Neural cell (in vitro differentiated cells): ENCODE data around the gene HIP1. TPM values are rescaled to one million over a fixed set of nuclear protein-coding genes. Genes with fewer than 3 reads are reported as not detected.
"Not testable (repeated sequence)": the region's sequence is repeated elsewhere in the genome, so short reads cannot be mapped to it uniquely, and the experiment has no call there.

Experiments used
- H2AFZ ChIP-seq: fragments of 200-600, 300-800 bp; sonication (generic), shearing (Covaris generic); 2 replicates; pipeline ENCODE4 v1.6.0; 2014; ENCODE audit warnings: low read depth, mild to moderate bottlenecking, antibody characterized with exemption, low read length, moderate library complexity
- H3F3A ChIP-seq: fragments of 200-600 bp; shearing (Covaris generic); 2 replicates; pipeline ENCODE4 v1.6.1; 2016; ENCODE audit warnings: mild to moderate bottlenecking, moderate library complexity, mixed read lengths, antibody characterized with exemption, low read length; ENCODE audit not compliant: insufficient read depth, poor library complexity, severe bottlenecking
- H3K27ac ChIP-seq: fragments of 200-600, 300-800 bp; sonication (generic), shearing (Covaris generic); 2 replicates; pipeline ENCODE4 v1.5.1; 2014; ENCODE audit warnings: mild to moderate bottlenecking, low read length, moderate library complexity
- H3K27me3 ChIP-seq: fragments of 300-800, 200-600 bp; sonication (generic), shearing (Covaris generic); 2 replicates; pipeline ENCODE4 v1.6.0; 2014; ENCODE audit warnings: mild to moderate bottlenecking, low read depth, low read length, moderate library complexity; ENCODE audit not compliant: insufficient read depth
- H3K36me3 ChIP-seq: fragments of 300-800, 200-600 bp; sonication (generic), shearing (Covaris generic); 2 replicates; pipeline ENCODE4 v1.5.1; 2014; ENCODE audit warnings: mild to moderate bottlenecking, antibody characterized with exemption, low read length, moderate library complexity; ENCODE audit not compliant: insufficient read depth
- H3K4me2 ChIP-seq: fragments of 300-800, 200-600 bp; sonication (generic), shearing (Covaris generic); 2 replicates; pipeline ENCODE4 v1.6.0; 2014; ENCODE audit warnings: mild to moderate bottlenecking, low read length
- H3K4me3 ChIP-seq: fragments of 300-800, 200-600 bp; sonication (generic), shearing (Covaris generic); 2 replicates; pipeline ENCODE4 v1.5.1; 2014; ENCODE audit warnings: mild to moderate bottlenecking, low read length, moderate library complexity
- H3K79me2 ChIP-seq: fragments of 200-600 bp; shearing (Covaris generic); replicated peaks from 2 replicates; pipeline ENCODE4 v1.6.0; 2014; ENCODE audit warnings: mild to moderate bottlenecking, low read length, moderate library complexity; ENCODE audit not compliant: insufficient read depth
- H3K9ac ChIP-seq: fragments of 300-800, 200-600 bp; sonication (generic), shearing (Covaris generic); 2 replicates; pipeline ENCODE4 v1.6.1; 2016; ENCODE audit warnings: mild to moderate bottlenecking, low read length, mixed read lengths
- H3K9me2 ChIP-seq: fragments of 200-600 bp; shearing (Covaris generic); 2 replicates; pipeline ENCODE4 v1.6.1; 2016; ENCODE audit warnings: mild to moderate bottlenecking, low read length, mixed read lengths; ENCODE audit not compliant: insufficient read depth
- H3K9me3 ChIP-seq: fragments of 200-600, 300-800 bp; sonication (generic), shearing (Covaris generic); 2 replicates; pipeline ENCODE4 v1.6.1; 2016; ENCODE audit warnings: mild to moderate bottlenecking, mixed run types, low read length, moderate library complexity, mixed read lengths
- H4K20me1 ChIP-seq: fragments of 200-600 bp; shearing (Covaris generic); 2 replicates; pipeline ENCODE4 v1.6.1; 2016; ENCODE audit warnings: mild to moderate bottlenecking, mixed run types; ENCODE audit not compliant: insufficient read depth
- EP300 ChIP-seq: fragments of 450-650 bp; conservative IDR thresholded peaks from 2 replicates; pipeline ENCODE4 v1.6.1; 2014; ENCODE audit warnings: antibody characterized with exemption, mild to moderate bottlenecking, moderate library complexity; ENCODE audit not compliant: poor library complexity, severe bottlenecking
- EZH2 ChIP-seq: fragments of 200-600, 300-800 bp; shearing (Covaris generic), sonication (generic); IDR thresholded peaks from 2 replicates; pipeline ENCODE4 v1.6.1; 2014; ENCODE audit warnings: antibody characterized with exemption, low read length, borderline replicate concordance, mild to moderate bottlenecking; ENCODE audit not compliant: insufficient read depth, poor library complexity, severe bottlenecking
- MXI1 ChIP-seq: fragments of 450-650 bp; conservative IDR thresholded peaks from 2 replicates; pipeline ENCODE4 v1.6.1; 2014; ENCODE audit warnings: antibody characterized with exemption, mild to moderate bottlenecking; ENCODE audit not compliant: poor library complexity, severe bottlenecking
- POLR2AphosphoS5 ChIP-seq: IDR thresholded peaks from 2 replicates; pipeline ENCODE4 v1.6.1; 2012
- RAD21 ChIP-seq: fragments of 450-650 bp; conservative IDR thresholded peaks from 2 replicates; pipeline ENCODE4 v1.6.1; 2014; ENCODE audit warnings: antibody characterized with exemption, mild to moderate bottlenecking, moderate library complexity
- SMC3 ChIP-seq: fragments of 450-650 bp; conservative IDR thresholded peaks from 2 replicates; pipeline ENCODE4 v1.6.1; 2014; ENCODE audit warnings: antibody characterized with exemption, mild to moderate bottlenecking, moderate library complexity; ENCODE audit not compliant: poor library complexity
- TAF1 ChIP-seq: IDR thresholded peaks from 2 replicates; pipeline ENCODE4 v1.6.1; 2012; ENCODE audit warnings: low read depth
- polyA plus RNA-seq: library from polyadenylated mRNA; depleted of rRNA; stranded (reverse); fragments of >200 nt; gene quantifications from 2 replicates; pipeline ENCODE4 v1.2.3, GENCODE V29; 2014
- TF ChIP-seq, protein P1 (sequence below): fragments of 450-650 bp; IDR thresholded peaks from 2 replicates; pipeline ENCODE4 v1.5.1; 2014; ENCODE audit warnings: antibody characterized with exemption, mild to moderate bottlenecking, moderate library complexity; ENCODE audit not compliant: poor library complexity, severe bottlenecking
- TF ChIP-seq, protein P2 (sequence below): IDR thresholded peaks from 2 replicates; pipeline ENCODE4 v1.6.1; 2012; ENCODE audit warnings: borderline replicate concordance

The HIP1 gene
- polyA plus RNA-seq, 1 donor from 2014 or later = 12.9 TPM

DNA sequence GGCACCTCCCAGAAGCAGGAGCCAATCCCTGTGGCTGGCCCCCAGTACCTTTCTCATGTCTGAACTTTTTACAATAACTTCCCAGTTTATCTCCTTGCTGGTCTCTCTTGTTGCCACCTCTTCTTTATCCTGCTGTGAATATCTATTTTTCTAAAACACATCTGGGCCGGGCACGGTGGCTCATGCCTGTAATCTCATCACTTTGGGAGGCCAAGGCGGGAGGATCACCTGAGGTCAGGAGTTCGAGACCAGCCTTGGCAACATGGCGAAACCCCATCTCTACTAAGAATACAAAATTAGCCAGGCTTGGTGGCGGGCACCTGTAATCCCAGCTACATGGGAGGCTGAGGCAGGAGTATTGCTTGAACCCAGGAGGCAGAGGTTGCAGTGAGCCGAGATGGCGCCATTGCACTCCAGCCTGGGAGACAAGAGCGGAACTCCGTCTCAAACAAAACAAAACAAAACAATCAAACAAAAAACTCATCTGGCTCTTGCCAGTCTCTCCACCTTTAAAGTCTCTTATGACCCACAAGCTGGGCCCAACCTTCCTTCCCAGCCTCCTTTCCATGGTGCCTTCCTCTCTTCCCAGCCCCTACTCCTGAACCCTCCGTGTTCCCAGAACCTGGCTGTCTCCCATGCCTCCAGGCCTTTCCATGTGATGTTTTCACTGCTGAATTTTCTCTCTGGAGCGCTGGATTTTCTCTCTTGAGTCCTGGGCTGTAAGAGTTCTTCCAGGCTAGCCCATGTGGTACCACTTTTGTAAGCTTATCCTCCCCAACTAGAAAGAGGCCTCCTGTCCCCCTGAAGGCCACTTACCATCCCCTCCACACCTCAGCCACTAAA is 51.3 kb downstream of the HIP1 start:
- no peaks in the 10 kb centered on the region for H3K9me3 ChIP-seq
- no peak overlapping the region for H3K27ac ChIP-seq

DNA sequence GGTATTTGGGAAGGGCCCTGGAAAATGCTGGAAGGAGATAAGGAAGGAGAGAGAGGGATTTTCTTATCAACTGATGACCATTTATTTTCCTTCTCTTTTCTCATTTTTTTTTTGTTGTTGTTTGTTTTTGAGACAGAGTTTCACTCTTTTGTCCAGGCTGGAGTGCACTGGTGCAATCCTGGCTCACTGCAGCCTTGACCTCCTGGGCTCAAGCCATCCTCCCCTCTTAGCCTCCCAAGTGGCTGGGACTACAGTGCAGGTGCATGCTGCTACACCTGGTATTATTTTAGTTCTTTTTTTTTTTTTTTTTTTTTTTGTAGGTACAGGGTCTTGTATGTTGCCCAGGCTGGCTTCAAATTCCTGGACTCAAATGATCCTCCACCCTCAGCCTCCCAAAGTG is 52.2 kb downstream of the HIP1 start:
- H3K27me3 ChIP-seq = no peaks in the 10 kb centered on the region
- no peaks in the 10 kb centered on the region for H3K36me3 ChIP-seq
- no peaks in the 10 kb centered on the region for H4K20me1 ChIP-seq
- H3K9me2 ChIP-seq = no peaks in the 10 kb centered on the region
- no peaks in the 10 kb centered on the region for H3K9me3 ChIP-seq
- H3K4me2 ChIP-seq = no peak overlapping the region
- TF ChIP-seq EZH2 (no peak), TAF1 (no peak), SMC3 (no peak), RAD21 (no peak), EP300 (no peak), MXI1 (no peak), POLR2AphosphoS5 (no peak)
- TF ChIP-seq, protein P1, sequence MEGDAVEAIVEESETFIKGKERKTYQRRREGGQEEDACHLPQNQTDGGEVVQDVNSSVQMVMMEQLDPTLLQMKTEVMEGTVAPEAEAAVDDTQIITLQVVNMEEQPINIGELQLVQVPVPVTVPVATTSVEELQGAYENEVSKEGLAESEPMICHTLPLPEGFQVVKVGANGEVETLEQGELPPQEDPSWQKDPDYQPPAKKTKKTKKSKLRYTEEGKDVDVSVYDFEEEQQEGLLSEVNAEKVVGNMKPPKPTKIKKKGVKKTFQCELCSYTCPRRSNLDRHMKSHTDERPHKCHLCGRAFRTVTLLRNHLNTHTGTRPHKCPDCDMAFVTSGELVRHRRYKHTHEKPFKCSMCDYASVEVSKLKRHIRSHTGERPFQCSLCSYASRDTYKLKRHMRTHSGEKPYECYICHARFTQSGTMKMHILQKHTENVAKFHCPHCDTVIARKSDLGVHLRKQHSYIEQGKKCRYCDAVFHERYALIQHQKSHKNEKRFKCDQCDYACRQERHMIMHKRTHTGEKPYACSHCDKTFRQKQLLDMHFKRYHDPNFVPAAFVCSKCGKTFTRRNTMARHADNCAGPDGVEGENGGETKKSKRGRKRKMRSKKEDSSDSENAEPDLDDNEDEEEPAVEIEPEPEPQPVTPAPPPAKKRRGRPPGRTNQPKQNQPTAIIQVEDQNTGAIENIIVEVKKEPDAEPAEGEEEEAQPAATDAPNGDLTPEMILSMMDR = no peak
- TF ChIP-seq, protein P2, sequence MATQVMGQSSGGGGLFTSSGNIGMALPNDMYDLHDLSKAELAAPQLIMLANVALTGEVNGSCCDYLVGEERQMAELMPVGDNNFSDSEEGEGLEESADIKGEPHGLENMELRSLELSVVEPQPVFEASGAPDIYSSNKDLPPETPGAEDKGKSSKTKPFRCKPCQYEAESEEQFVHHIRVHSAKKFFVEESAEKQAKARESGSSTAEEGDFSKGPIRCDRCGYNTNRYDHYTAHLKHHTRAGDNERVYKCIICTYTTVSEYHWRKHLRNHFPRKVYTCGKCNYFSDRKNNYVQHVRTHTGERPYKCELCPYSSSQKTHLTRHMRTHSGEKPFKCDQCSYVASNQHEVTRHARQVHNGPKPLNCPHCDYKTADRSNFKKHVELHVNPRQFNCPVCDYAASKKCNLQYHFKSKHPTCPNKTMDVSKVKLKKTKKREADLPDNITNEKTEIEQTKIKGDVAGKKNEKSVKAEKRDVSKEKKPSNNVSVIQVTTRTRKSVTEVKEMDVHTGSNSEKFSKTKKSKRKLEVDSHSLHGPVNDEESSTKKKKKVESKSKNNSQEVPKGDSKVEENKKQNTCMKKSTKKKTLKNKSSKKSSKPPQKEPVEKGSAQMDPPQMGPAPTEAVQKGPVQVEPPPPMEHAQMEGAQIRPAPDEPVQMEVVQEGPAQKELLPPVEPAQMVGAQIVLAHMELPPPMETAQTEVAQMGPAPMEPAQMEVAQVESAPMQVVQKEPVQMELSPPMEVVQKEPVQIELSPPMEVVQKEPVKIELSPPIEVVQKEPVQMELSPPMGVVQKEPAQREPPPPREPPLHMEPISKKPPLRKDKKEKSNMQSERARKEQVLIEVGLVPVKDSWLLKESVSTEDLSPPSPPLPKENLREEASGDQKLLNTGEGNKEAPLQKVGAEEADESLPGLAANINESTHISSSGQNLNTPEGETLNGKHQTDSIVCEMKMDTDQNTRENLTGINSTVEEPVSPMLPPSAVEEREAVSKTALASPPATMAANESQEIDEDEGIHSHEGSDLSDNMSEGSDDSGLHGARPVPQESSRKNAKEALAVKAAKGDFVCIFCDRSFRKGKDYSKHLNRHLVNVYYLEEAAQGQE = no peak
- no peak overlapping the region for H2AFZ ChIP-seq
- no peak overlapping the region for H3K27ac ChIP-seq
- no peak overlapping the region for H3K4me3 ChIP-seq
- H3K79me2 ChIP-seq = no peaks in the 10 kb centered on the region
- H3K9ac ChIP-seq = no peak overlapping the region
- H3F3A ChIP-seq = no peaks in the 10 kb centered on the region

More for the DNA sequence above, 51.3 kb downstream of the HIP1 start:
- Histone ChIP-seq H3K4me3 (no peak overlapping the region), H3K79me2 (no peaks in the 10 kb centered on the region), H3K27me3 (no peaks in the 10 kb centered on the region), H3K36me3 (no peaks in the 10 kb centered on the region), H2AFZ (no peak overlapping the region), H3K9ac (no peak overlapping the region), H3K9me2 (no peaks in the 10 kb centered on the region), H3F3A (no peaks in the 10 kb centered on the region), H4K20me1 (no peaks in the 10 kb centered on the region), H3K4me2 (no peak overlapping the region)
- TF ChIP-seq TAF1 (no peak), SMC3 (no peak), EP300 (no peak)

DNA sequence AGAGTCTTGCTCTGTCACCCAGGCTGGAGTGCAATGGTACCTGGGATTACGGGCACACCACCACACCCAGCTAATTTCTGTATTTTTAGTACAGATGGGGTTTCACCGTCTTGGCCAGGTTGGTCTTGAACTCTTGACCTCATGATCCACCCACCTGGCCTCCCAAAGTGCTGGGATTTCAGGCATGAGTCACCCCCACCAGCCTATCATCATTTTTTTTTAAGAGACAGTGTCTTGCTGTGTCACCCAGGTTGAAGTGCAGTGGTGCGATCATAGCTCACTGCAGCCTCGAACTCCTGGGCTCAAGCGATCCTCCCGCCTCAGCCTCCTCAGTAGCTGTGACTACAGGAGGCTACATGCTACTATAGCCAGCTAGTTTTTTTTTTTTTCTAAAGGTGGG is 56.7 kb downstream of the HIP1 start:
- H3K27ac ChIP-seq, H3K9ac ChIP-seq, H3K79me2 ChIP-seq, H3F3A ChIP-seq, H2AFZ ChIP-seq, H3K4me2 ChIP-seq, H3K9me2 ChIP-seq, H3K36me3 ChIP-seq, H3K27me3 ChIP-seq, H3K4me3 ChIP-seq, H3K9me3 ChIP-seq, H4K20me1 ChIP-seq: not testable (repeated sequence)
